Measurements from ENCODE around the gene RNF182.
"Not testable (repeated sequence)": the region's sequence is repeated elsewhere in the genome, so short reads cannot be mapped to it uniquely, and the experiment has no call there.

Gene RNF182

GRCh38 chr6:13998356-13998755 lies 73.6 kb downstream of the RNF182 start:
- DNase-seq (ENCODE audit: low read depth in 1 of 2, low spot score in 1 of 2) = no peak

GRCh38 chr6:14000901-14001300 lies 76.1 kb downstream of the RNF182 start:
- no peak for DNase-seq (ENCODE audit: low read depth in 1 of 2, low spot score in 1 of 2)

GRCh38 chr6:14001329-14002012 lies 76.7 kb downstream of the RNF182 start:
- DNase-seq (ENCODE audit: low read depth in 1 of 2, low spot score in 1 of 2) = no peak

GRCh38 chr6:14002176-14002947 lies 77.6 kb downstream of the RNF182 start:
- no peak for DNase-seq (ENCODE audit: low read depth in 1 of 2, low spot score in 1 of 2)

- no peak for DNase-seq (ENCODE audit: low read depth in 1 of 2, low spot score in 1 of 2)
These were observed 79.5 kb downstream of the RNF182 start for GRCh38 chr6:14004258-14004657.

- no peak for DNase-seq (ENCODE audit: low read depth in 1 of 2, low spot score in 1 of 2)
These were observed 84.1 kb downstream of the RNF182 start for GRCh38 chr6:14008809-14009208.

GRCh38 chr6:14009431-14009830 lies 84.7 kb downstream of the RNF182 start:
- DNase-seq (ENCODE audit: low read depth in 1 of 2, low spot score in 1 of 2) = no peak

- no peak for DNase-seq (ENCODE audit: low read depth in 1 of 2, low spot score in 1 of 2)
These were observed 85.5 kb downstream of the RNF182 start for GRCh38 chr6:14010275-14010674.

- no peak for DNase-seq (ENCODE audit: low read depth in 1 of 2, low spot score in 1 of 2)
These were observed 87.7 kb downstream of the RNF182 start for GRCh38 chr6:14012313-14013030.

GRCh38 chr6:14015964-14016363 lies 91.2 kb downstream of the RNF182 start:
- DNase-seq (ENCODE audit: low read depth in 1 of 2, low spot score in 1 of 2) = no peak

GRCh38 chr6:14016432-14016831 lies 91.7 kb downstream of the RNF182 start:
- no peak for DNase-seq (ENCODE audit: low read depth in 1 of 2, low spot score in 1 of 2)

GRCh38 chr6:14016935-14017625 lies 92.3 kb downstream of the RNF182 start:
- no peak for DNase-seq (ENCODE audit: low read depth in 1 of 2, low spot score in 1 of 2)

- DNase-seq (ENCODE audit: low read depth in 1 of 2, low spot score in 1 of 2) = no peak
These were observed 93.1 kb downstream of the RNF182 start for GRCh38 chr6:14017626-14018475.

- not testable (repeated sequence) for DNase-seq (ENCODE audit: low read depth in 1 of 2, low spot score in 1 of 2)
These were observed 93.8 kb downstream of the RNF182 start for GRCh38 chr6:14018559-14018958.

- DNase-seq (ENCODE audit: low read depth in 1 of 2, low spot score in 1 of 2) = no peak
These were observed 95.8 kb downstream of the RNF182 start for GRCh38 chr6:14020551-14020950.

GRCh38 chr6:14021449-14021848 lies 96.7 kb downstream of the RNF182 start:
- DNase-seq (ENCODE audit: low read depth in 1 of 2, low spot score in 1 of 2) = no peak

GRCh38 chr6:14022673-14023072 lies 97.9 kb downstream of the RNF182 start:
- no peak for DNase-seq (ENCODE audit: low read depth in 1 of 2, low spot score in 1 of 2)

GRCh38 chr6:14023855-14024254 lies 99.1 kb downstream of the RNF182 start:
- DNase-seq (ENCODE audit: low read depth in 1 of 2, low spot score in 1 of 2) = no peak

GRCh38 chr6:14025160-14025559 lies 100.4 kb downstream of the RNF182 start:
- no peak for DNase-seq (ENCODE audit: low read depth in 1 of 2, low spot score in 1 of 2)

- no peak for DNase-seq (ENCODE audit: low read depth in 1 of 2, low spot score in 1 of 2)
These were observed 102.2 kb downstream of the RNF182 start for GRCh38 chr6:14026831-14027539.

All from stimulated activated CD4-positive, alpha-beta T cell treated with anti-CD3 and anti-CD28 coated beads, Interleukin-15, amount 100 ng/mL, for 1 hour (primary cell).